ENCODE measurements around the gene TAF3.

DNA sequence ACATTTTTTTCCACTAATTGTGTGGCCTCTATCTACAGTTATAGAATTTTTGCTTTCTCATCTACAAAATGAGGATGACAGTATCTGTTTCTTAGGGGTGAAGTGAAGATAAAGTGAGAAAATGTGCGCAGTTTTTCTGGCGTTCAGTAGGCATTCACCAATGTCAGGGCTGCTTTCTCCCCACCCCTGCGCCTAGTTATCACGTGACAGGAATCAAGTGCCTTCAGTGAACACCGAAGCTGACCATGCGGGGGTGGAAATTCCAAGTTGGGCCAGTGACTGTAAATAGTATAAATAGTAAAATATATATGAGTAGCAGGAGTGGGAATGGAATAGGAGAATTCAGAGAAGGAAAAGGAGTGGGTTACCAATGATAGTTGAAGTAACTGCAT is 77.4 kb downstream of the TAF3 start:
- TF ChIP-seq, protein P1, sequence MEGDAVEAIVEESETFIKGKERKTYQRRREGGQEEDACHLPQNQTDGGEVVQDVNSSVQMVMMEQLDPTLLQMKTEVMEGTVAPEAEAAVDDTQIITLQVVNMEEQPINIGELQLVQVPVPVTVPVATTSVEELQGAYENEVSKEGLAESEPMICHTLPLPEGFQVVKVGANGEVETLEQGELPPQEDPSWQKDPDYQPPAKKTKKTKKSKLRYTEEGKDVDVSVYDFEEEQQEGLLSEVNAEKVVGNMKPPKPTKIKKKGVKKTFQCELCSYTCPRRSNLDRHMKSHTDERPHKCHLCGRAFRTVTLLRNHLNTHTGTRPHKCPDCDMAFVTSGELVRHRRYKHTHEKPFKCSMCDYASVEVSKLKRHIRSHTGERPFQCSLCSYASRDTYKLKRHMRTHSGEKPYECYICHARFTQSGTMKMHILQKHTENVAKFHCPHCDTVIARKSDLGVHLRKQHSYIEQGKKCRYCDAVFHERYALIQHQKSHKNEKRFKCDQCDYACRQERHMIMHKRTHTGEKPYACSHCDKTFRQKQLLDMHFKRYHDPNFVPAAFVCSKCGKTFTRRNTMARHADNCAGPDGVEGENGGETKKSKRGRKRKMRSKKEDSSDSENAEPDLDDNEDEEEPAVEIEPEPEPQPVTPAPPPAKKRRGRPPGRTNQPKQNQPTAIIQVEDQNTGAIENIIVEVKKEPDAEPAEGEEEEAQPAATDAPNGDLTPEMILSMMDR (IDR thresholded peaks at IDR 0.05; ENCODE audit: poor library complexity), result no peak
- no peak for TF ChIP-seq EZH2 (IDR thresholded peaks at IDR 0.05; ENCODE audit: borderline replicate concordance)
- TF ChIP-seq EZH2phosphoT487 (IDR thresholded peaks at IDR 0.05; ENCODE audit: low read depth, severe bottlenecking, unreplicated experiment), result no peak

Data from hepatocyte (in vitro differentiated cells).